IMR-90 (cell line): ENCODE data around the gene NFIA. TPM values are rescaled to one million over a fixed set of nuclear protein-coding genes. Genes with fewer than 3 reads are reported as not detected.

ENCODE experiments used
- ATAC-seq: fragments of 200-7000 bp; cut with Tn5 transposase; 2 replicates; pipeline ENCODE4 v1.9.1; 2020; ENCODE audit warnings: low read depth, mild to moderate bottlenecking, moderate library complexity
- BruUV-seq: library from RNA; stranded (reverse); fragments of 400-500 nt; replicated peaks from 2 replicates; lab custom pipeline; 2021; lab: Mats Ljungman, UMichigan
- CTCF ChIA-PET: fragments of 300-600 bp; formaldehyde crosslinking; extraction: SDS; loops from one replicate; lab custom pipeline; 2021; ENCODE audit warnings: antibody characterized with exemption; lab: Yijun Ruan, JAX
- POLR2A ChIA-PET: fragments of 300-600 bp; sonication (Branson Sonifier 250); formaldehyde crosslinking; loops from one replicate; lab custom pipeline; 2022; ENCODE audit warnings: antibody characterized with exemption; ENCODE audit not compliant: unreplicated experiment; lab: Charles Lee
- DNase-seq: peaks from one replicate; pipeline ENCODE4 v3.0.0; 2013
- H2AFZ ChIP-seq: replicated peaks from 2 replicates; pipeline ENCODE3; 2013; ENCODE audit warnings: low read length, mild to moderate bottlenecking; ENCODE audit not compliant: poor library complexity
- H2AK5ac ChIP-seq: 2 replicates; pipeline ENCODE4 v1.6.1; 2013; ENCODE audit warnings: low read depth, low read length, inconsistent platforms
- H2AK9ac ChIP-seq: replicated peaks from 2 replicates; pipeline ENCODE3; 2013; ENCODE audit warnings: mild to moderate bottlenecking, low read depth, low read length, moderate library complexity; ENCODE audit not compliant: poor library complexity
- H2BK120ac ChIP-seq: 2 replicates; pipeline ENCODE4 v1.6.1; 2013; ENCODE audit warnings: low read depth, low read length, inconsistent platforms
- H2BK15ac ChIP-seq: 3 replicates; pipeline ENCODE4 v1.6.1; 2013; ENCODE audit warnings: low read depth, low read length, inconsistent platforms
- H2BK20ac ChIP-seq: 2 replicates; pipeline ENCODE4 v1.6.1; 2013; ENCODE audit warnings: low read depth, mild to moderate bottlenecking, inconsistent platforms, low read length, moderate library complexity
- H2BK5ac ChIP-seq: 2 replicates; pipeline ENCODE4 v1.6.1; 2013; ENCODE audit warnings: mild to moderate bottlenecking, low read depth, low read length, inconsistent platforms; ENCODE audit not compliant: poor library complexity, severe bottlenecking
- H3K14ac ChIP-seq: replicated peaks from 2 replicates; pipeline ENCODE4 v1.6.1; 2013; ENCODE audit warnings: low read depth, low read length, inconsistent platforms
- H3K18ac ChIP-seq: 2 replicates; pipeline ENCODE4 v1.6.1; 2013; ENCODE audit warnings: low read depth, low read length, control low read depth
- H3K23ac ChIP-seq: 2 replicates; pipeline ENCODE4 v1.6.1; 2013; ENCODE audit warnings: low read depth, low read length, inconsistent platforms
- H3K27ac ChIP-seq: 2 replicates; pipeline ENCODE4 v1.5.1; 2013; ENCODE audit warnings: mild to moderate bottlenecking, control low read depth, low read length; ENCODE audit not compliant: insufficient read depth
- H3K27me3 ChIP-seq: 2 replicates; pipeline ENCODE4 v1.6.1; 2013; ENCODE audit warnings: low read length; ENCODE audit not compliant: control insufficient read depth, insufficient read depth
- H3K36me3 ChIP-seq: 2 replicates; pipeline ENCODE4 v1.6.1; 2013; ENCODE audit warnings: low read length, mixed read lengths; ENCODE audit not compliant: control insufficient read depth, insufficient read depth
- H3K4ac ChIP-seq: 2 replicates; pipeline ENCODE4 v1.6.1; 2013; ENCODE audit warnings: low read depth, low read length, inconsistent platforms
- H3K4me1 ChIP-seq: 2 replicates; pipeline ENCODE4 v1.6.1; 2013; ENCODE audit warnings: low read length, mixed read lengths; ENCODE audit not compliant: control insufficient read depth, insufficient read depth
- H3K4me2 ChIP-seq: 2 replicates; pipeline ENCODE4 v1.6.1; 2013; ENCODE audit warnings: low read depth, mild to moderate bottlenecking, control low read depth, low read length, moderate library complexity
- H3K4me3 ChIP-seq: 2 replicates; pipeline ENCODE4 v1.5.1; 2013; ENCODE audit warnings: low read depth, mild to moderate bottlenecking, control low read depth, low read length, moderate library complexity; ENCODE audit not compliant: insufficient read depth
- H3K56ac ChIP-seq: 2 replicates; pipeline ENCODE4 v1.6.1; 2013; ENCODE audit warnings: low read length, inconsistent platforms; ENCODE audit not compliant: insufficient read depth; ENCODE audit errors: extremely low read depth
- H3K79me1 ChIP-seq, 2 experiments: 2 replicates each; pipeline ENCODE4 v1.6.1; 2013; ENCODE audit warnings: low read length in 2 of 2, inconsistent platforms in 1 of 2, low read depth in 1 of 2
- H3K9ac ChIP-seq: 2 replicates; pipeline ENCODE4 v1.6.1; 2013; ENCODE audit warnings: low read depth, low read length, control low read depth
- H3K9me1 ChIP-seq: 2 replicates; pipeline ENCODE4 v1.6.1; 2013; ENCODE audit warnings: low read length, inconsistent platforms; ENCODE audit not compliant: insufficient read depth
- H3K9me3 ChIP-seq: 2 replicates; pipeline ENCODE4 v1.6.1; 2013; ENCODE audit warnings: low read length; ENCODE audit not compliant: control insufficient read depth, insufficient read depth
- H4K20me1 ChIP-seq: 2 replicates; pipeline ENCODE4 v1.6.1; 2013; ENCODE audit warnings: low read length, inconsistent platforms; ENCODE audit not compliant: insufficient read depth
- H4K5ac ChIP-seq: 2 replicates; pipeline ENCODE4 v1.6.1; 2013; ENCODE audit warnings: mild to moderate bottlenecking, low read depth, low read length, control low read depth
- H4K8ac ChIP-seq, 2 experiments: 2 replicates each; pipeline ENCODE4 v1.6.1; 2013; ENCODE audit warnings: low read depth in 2 of 2, low read length in 2 of 2, control low read depth in 1 of 2, inconsistent platforms in 1 of 2
- H4K91ac ChIP-seq: 2 replicates; pipeline ENCODE4 v1.6.1; 2013; ENCODE audit warnings: low read depth, low read length, inconsistent platforms; ENCODE audit not compliant: insufficient read depth
- BHLHE40 ChIP-seq: fragments of 150-350 bp; IDR thresholded peaks from 2 replicates; pipeline ENCODE4 v1.6.1; 2016; ENCODE audit warnings: mild to moderate bottlenecking, low read depth, low read length
- CEBPB ChIP-seq: IDR thresholded peaks from 2 replicates; pipeline ENCODE4 v1.6.1; 2012; ENCODE audit warnings: low read depth, low read length, improper control_type of control experiment
- CHD1 ChIP-seq: IDR thresholded peaks from 2 replicates; pipeline ENCODE4 v1.6.1; 2012; ENCODE audit warnings: low read depth, low read length, improper control_type of control experiment
- ELK1 ChIP-seq: fragments of 150-350 bp; IDR thresholded peaks from 2 replicates; pipeline ENCODE4 v1.6.1; 2016; ENCODE audit warnings: low read depth, mild to moderate bottlenecking, low read length, moderate library complexity, borderline replicate concordance
- FOS ChIP-seq: fragments of 150-350 bp; IDR thresholded peaks from 2 replicates; pipeline ENCODE4 v1.6.1; 2016; ENCODE audit warnings: low read depth, low read length
- MAFK ChIP-seq: IDR thresholded peaks from 2 replicates; pipeline ENCODE4 v1.6.1; 2012; ENCODE audit warnings: low read depth, low read length, improper control_type of control experiment
- MAZ ChIP-seq: IDR thresholded peaks from 2 replicates; pipeline ENCODE4 v1.6.1; 2012; ENCODE audit warnings: low read depth, mild to moderate bottlenecking, low read length, improper control_type of control experiment, moderate library complexity, borderline replicate concordance
- MXI1 ChIP-seq: IDR thresholded peaks from 2 replicates; pipeline ENCODE4 v1.6.1; 2012; ENCODE audit warnings: low read depth, mild to moderate bottlenecking, low read length, moderate library complexity, borderline replicate concordance
- NFE2L2 ChIP-seq: fragments of 150-350 bp; IDR thresholded peaks from 2 replicates; pipeline ENCODE4 v1.6.1; 2016; ENCODE audit warnings: low read depth, mild to moderate bottlenecking, low read length
- POLR2A ChIP-seq: IDR thresholded peaks from 2 replicates; pipeline ENCODE4 v1.6.1; 2012; ENCODE audit warnings: mild to moderate bottlenecking, low read depth, low read length
- RAD21 ChIP-seq: IDR thresholded peaks from 2 replicates; pipeline ENCODE4 v1.6.1; 2012; ENCODE audit warnings: low read length, improper control_type of control experiment
- RCOR1 ChIP-seq: IDR thresholded peaks from 2 replicates; pipeline ENCODE4 v1.6.1; 2012; ENCODE audit warnings: mild to moderate bottlenecking, low read length, improper control_type of control experiment; ENCODE audit not compliant: insufficient replicate concordance
- RFX5 ChIP-seq: IDR thresholded peaks from 2 replicates; pipeline ENCODE4 v1.8.0; 2012; ENCODE audit warnings: low read depth, mild to moderate bottlenecking, low read length, moderate library complexity
- SMC3 ChIP-seq: fragments of 150-350 bp; IDR thresholded peaks from 2 replicates; pipeline ENCODE4 v1.6.1; 2016; ENCODE audit warnings: low read depth, mild to moderate bottlenecking, antibody characterized with exemption, low read length, moderate library complexity
- WGBS, 2 experiments: methylation state at CpG; one replicate each; pipeline versions ENCODE4 v1.1.5 to v1.1.7; 2013; ENCODE audit warnings: missing lambda C conversion rate in 2 of 2; ENCODE audit not compliant: insufficient read length in 1 of 2; ENCODE audit errors: extremely low coverage in 2 of 2; 5-methylcytosine and 5-hydroxymethylcytosine counted together
- dilution Hi-C: fragments of 300-500 bp; cut with HindIII; formaldehyde crosslinking; loops from one replicate; pipeline ENCODE4 v1.14.3; 2018; ENCODE audit warnings: low sequenced_read_pairs; ENCODE audit not compliant: unreplicated experiment
- in situ Hi-C: fragments of 300-500 bp; cut with MboI; formaldehyde crosslinking; loops from 3 replicates; pipeline ENCODE4 v1.14.3; 2019; ENCODE audit warnings: low sequenced_read_pairs, inconsistent platforms, mixed read lengths
- intact Hi-C: fragments of 100-400 bp; cut with micrococcal nuclease; formaldehyde crosslinking; loops from 2 replicates; pipeline ENCODE4 v1.10.0; 2022
- polyA plus RNA-seq, 3 experiments: library from polyadenylated mRNA; depleted of rRNA; stranded (reverse); fragments of >200 nt; gene quantifications; 2 replicates each; pipeline ENCODE4 v1.2.3, GENCODE V29; 2012; ENCODE audit warnings: low replicate concordance in 1 of 3
- total RNA-seq: library from RNA; depleted of rRNA; stranded (reverse); fragments of >200 nt; gene quantifications from 2 replicates; pipeline ENCODE4 v1.2.3, GENCODE V29; 2012
- TF ChIP-seq, protein P1 (sequence below): conservative IDR thresholded peaks from 2 replicates; pipeline ENCODE4 v1.5.1; 2012; ENCODE audit warnings: mild to moderate bottlenecking, low read depth, low read length, improper control_type of control experiment
- TF ChIP-seq, protein P2 (sequence below): fragments of 150-350 bp; IDR thresholded peaks from 2 replicates; pipeline ENCODE4 v1.6.1; 2017; ENCODE audit warnings: mild to moderate bottlenecking, antibody characterized with exemption, low read length, low read depth

The NFIA gene
- total and polyA plus RNA-seq, 2 of the 4 experiments (the other 2 are of a cell fraction): 1.6 to 2.2 TPM

- CTCF ChIA-PET: no interaction called here
- H4K20me1 ChIP-seq: no peaks in the 10 kb centered on the region; the same call in 1 of the 2 replicates
- H2AK9ac ChIP-seq: no peak overlapping the region
- ATAC-seq (no peak), DNase-seq (no peak)
- WGBS, 2 experiments: no CpG with 5 or more reads among the region's 7 CpGs
- intact Hi-C loops: no loop called here
- H4K91ac ChIP-seq: no peak overlapping the region
- peaks cover 3% of the 10 kb centered on the region; the same call in 1 of the 2 replicates for H3K4me1 ChIP-seq
- no peak overlapping the region for H2AK5ac ChIP-seq
- no peak overlapping the region for H2BK120ac ChIP-seq
- H3K79me1 ChIP-seq: no peaks in the 10 kb centered on the region
- no peaks in the 10 kb centered on the region for H3K9me3 ChIP-seq
- H3K27me3 ChIP-seq: no peaks in the 10 kb centered on the region
- H3K36me3 ChIP-seq: no peaks in the 10 kb centered on the region
- H3K9ac ChIP-seq: no peak overlapping the region
- H3K23ac ChIP-seq: no peak overlapping the region
- H2BK5ac ChIP-seq: no peak overlapping the region
- no peak overlapping the region for H3K4ac ChIP-seq
- BruUV-seq: no TSS peak
- dilution Hi-C loops: no loop called here
- no peak overlapping the region for H3K18ac ChIP-seq
- no peaks in the 10 kb centered on the region for H3K9me1 ChIP-seq
- no peak for TF ChIP-seq RCOR1
- no peak for TF ChIP-seq NFE2L2
- TF ChIP-seq CEBPB: no peak
- no peak for TF ChIP-seq RFX5
- TF ChIP-seq CHD1: no peak
- TF ChIP-seq POLR2A: no peak
- TF ChIP-seq SMC3: no peak
- TF ChIP-seq FOS: no peak
- TF ChIP-seq, protein P1, sequence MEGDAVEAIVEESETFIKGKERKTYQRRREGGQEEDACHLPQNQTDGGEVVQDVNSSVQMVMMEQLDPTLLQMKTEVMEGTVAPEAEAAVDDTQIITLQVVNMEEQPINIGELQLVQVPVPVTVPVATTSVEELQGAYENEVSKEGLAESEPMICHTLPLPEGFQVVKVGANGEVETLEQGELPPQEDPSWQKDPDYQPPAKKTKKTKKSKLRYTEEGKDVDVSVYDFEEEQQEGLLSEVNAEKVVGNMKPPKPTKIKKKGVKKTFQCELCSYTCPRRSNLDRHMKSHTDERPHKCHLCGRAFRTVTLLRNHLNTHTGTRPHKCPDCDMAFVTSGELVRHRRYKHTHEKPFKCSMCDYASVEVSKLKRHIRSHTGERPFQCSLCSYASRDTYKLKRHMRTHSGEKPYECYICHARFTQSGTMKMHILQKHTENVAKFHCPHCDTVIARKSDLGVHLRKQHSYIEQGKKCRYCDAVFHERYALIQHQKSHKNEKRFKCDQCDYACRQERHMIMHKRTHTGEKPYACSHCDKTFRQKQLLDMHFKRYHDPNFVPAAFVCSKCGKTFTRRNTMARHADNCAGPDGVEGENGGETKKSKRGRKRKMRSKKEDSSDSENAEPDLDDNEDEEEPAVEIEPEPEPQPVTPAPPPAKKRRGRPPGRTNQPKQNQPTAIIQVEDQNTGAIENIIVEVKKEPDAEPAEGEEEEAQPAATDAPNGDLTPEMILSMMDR: no peak
- no peak for TF ChIP-seq RAD21
- no peak for TF ChIP-seq BHLHE40
- no peak for TF ChIP-seq MAFK
- TF ChIP-seq MXI1: no peak
- TF ChIP-seq, protein P2, sequence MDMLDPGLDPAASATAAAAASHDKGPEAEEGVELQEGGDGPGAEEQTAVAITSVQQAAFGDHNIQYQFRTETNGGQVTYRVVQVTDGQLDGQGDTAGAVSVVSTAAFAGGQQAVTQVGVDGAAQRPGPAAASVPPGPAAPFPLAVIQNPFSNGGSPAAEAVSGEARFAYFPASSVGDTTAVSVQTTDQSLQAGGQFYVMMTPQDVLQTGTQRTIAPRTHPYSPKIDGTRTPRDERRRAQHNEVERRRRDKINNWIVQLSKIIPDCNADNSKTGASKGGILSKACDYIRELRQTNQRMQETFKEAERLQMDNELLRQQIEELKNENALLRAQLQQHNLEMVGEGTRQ: no peak
- TF ChIP-seq ELK1: no peak
- no peak for TF ChIP-seq MAZ
- H4K8ac ChIP-seq: no peak overlapping the region
- H3K14ac ChIP-seq: no peak overlapping the region
- no peak overlapping the region for H4K5ac ChIP-seq
- H3K27ac ChIP-seq: no peak overlapping the region
- H2BK15ac ChIP-seq: no peak overlapping the region
- H2BK20ac ChIP-seq: no peak overlapping the region
- in situ Hi-C loops: no loop called here
- H3K4me3 ChIP-seq: no peak overlapping the region
- no peak overlapping the region for H3K4me2 ChIP-seq
- POLR2A ChIA-PET: no interaction called here
- no peak overlapping the region for H3K56ac ChIP-seq
- H2AFZ ChIP-seq: no peak overlapping the region
Observed at GRCh38 chr1:61139775-61140549, 57.6 kb downstream of the NFIA start.
